Skeletal muscle cell (primary cell): ENCODE results near the gene SF3B3.
"Not testable (repeated sequence)": the region's sequence is repeated elsewhere in the genome, so short reads cannot be mapped to it uniquely, and the experiment has no call there.

Experiments used
- DNase-seq: peaks from one replicate; pipeline ENCODE4 v3.0.0-alpha.2; 2010; ENCODE audit warnings: low read depth
- H3K4me3 ChIP-seq: 2 replicates; pipeline ENCODE4 v1.5.1; 2011; ENCODE audit warnings: low read depth, mild to moderate bottlenecking, control low read depth, low read length, moderate library complexity

The SF3B3 gene

GRCh38 chr16:70508752-70509151 is 14.9 kb upstream of the SF3B3 start:
- no peak for DNase-seq
- H3K4me3 ChIP-seq: no peak overlapping the region

GRCh38 chr16:70510216-70510615 is 13.4 kb upstream of the SF3B3 start:
- no peak overlapping the region for H3K4me3 ChIP-seq
- no peak for DNase-seq

GRCh38 chr16:70511833-70512232 is 11.8 kb upstream of the SF3B3 start:
- no peak for DNase-seq
- no peak overlapping the region for H3K4me3 ChIP-seq

GRCh38 chr16:70512456-70512855 is 11.2 kb upstream of the SF3B3 start:
- DNase-seq: no peak
- no peak overlapping the region for H3K4me3 ChIP-seq

GRCh38 chr16:70520612-70521297 is 2.9 kb upstream of the SF3B3 start:
- peak; percentile 23 for DNase-seq
- H3K4me3 ChIP-seq: no peak overlapping the region

- H3K4me3 ChIP-seq: peak overlapping the region; percentile 97
- no peak for DNase-seq
Observed at GRCh38 chr16:70522216-70523075, 1.2 kb upstream of the SF3B3 start.

- peak within 1 kb of the TSS; percentile 97 for H3K4me3 ChIP-seq
Observed at GRCh38 chr16:70523076-70523742, 407 bp upstream of the SF3B3 start, which contains the start of gene COG4. TSS of gene COG4 (minus strand) at chr16:70523554. CDS start at chr16:70523543, 11 bp downstream.

GRCh38 chr16:70524399-70524825 is 796 bp downstream of the SF3B3 start:
- DNase-seq: not testable (repeated sequence)
- H3K4me3 ChIP-seq: peak overlapping the region; percentile 97

More at GRCh38 chr16:70523076-70523742, 407 bp upstream of the SF3B3 start, which contains the start of gene COG4:
- DNase-seq: peak; percentile 45

- peak overlapping the region; percentile 20 for H3K4me3 ChIP-seq
- DNase-seq: no peak
Observed at GRCh38 chr16:70526403-70526802, 2.8 kb downstream of the SF3B3 start.

GRCh38 chr16:70527315-70527996 is 3.8 kb downstream of the SF3B3 start:
- no peak for DNase-seq
- no peak overlapping the region for H3K4me3 ChIP-seq

GRCh38 chr16:70529051-70529777 is 5.6 kb downstream of the SF3B3 start:
- DNase-seq: peak; percentile 18
- H3K4me3 ChIP-seq: no peak overlapping the region

- H3K4me3 ChIP-seq, DNase-seq: not testable (repeated sequence)
Observed at GRCh38 chr16:70529954-70530353, 6.3 kb downstream of the SF3B3 start.

GRCh38 chr16:70534971-70535370 is 11.4 kb downstream of the SF3B3 start:
- no peak for DNase-seq
- no peak overlapping the region for H3K4me3 ChIP-seq

- H3K4me3 ChIP-seq: no peak overlapping the region
Observed at GRCh38 chr16:70540994-70541393, 17.4 kb downstream of the SF3B3 start.

GRCh38 chr16:70544548-70544947 is 20.9 kb downstream of the SF3B3 start:
- no peak overlapping the region for H3K4me3 ChIP-seq
- no peak for DNase-seq

More at GRCh38 chr16:70540994-70541393, 17.4 kb downstream of the SF3B3 start:
- DNase-seq: no peak

- DNase-seq: no peak
- H3K4me3 ChIP-seq: no peak overlapping the region
Observed at GRCh38 chr16:70548936-70549335, 25.3 kb downstream of the SF3B3 start.

- no peak overlapping the region for H3K4me3 ChIP-seq
- DNase-seq: no peak
Observed at GRCh38 chr16:70550082-70550481, 26.5 kb downstream of the SF3B3 start.

- no peak for DNase-seq
- no peak overlapping the region for H3K4me3 ChIP-seq
Observed at GRCh38 chr16:70551788-70552187, 28.2 kb downstream of the SF3B3 start.

GRCh38 chr16:70552675-70553074 is 29.1 kb downstream of the SF3B3 start:
- no peak overlapping the region for H3K4me3 ChIP-seq
- DNase-seq: no peak
